ENCODE data around the gene DPP6. TPM values are rescaled to one million over a fixed set of nuclear protein-coding genes. Genes with fewer than 3 reads are reported as not detected.

The DPP6 gene
- polyA plus RNA-seq, 2 of the 4 experiments (the other 2 are of a cell fraction): not detected

- FAIRE-seq: no peak
- no peak for ATAC-seq
- Histone ChIP-seq H3K4me3 (no peak overlapping the region), H3K9me3 (peaks cover 14% of the 10 kb centered on the region; the same call in 2 of the 3 replicates), H3K27ac (no peak overlapping the region), H3K4me2 (no peak overlapping the region), H3K4me1 (no peaks in the 10 kb centered on the region)
- DNase-seq (ENCODE audit: low read depth in 1 of 2, low spot score in 1 of 2): no peak
- TF ChIP-seq ELK1 (IDR thresholded peaks at IDR 0.05; ENCODE audit: low read depth, low read length) (no peak), ZSCAN20 (CRISPR knock-in tag; IDR thresholded peaks at IDR 0.05) (no peak), BHLHE40 (IDR thresholded peaks at IDR 0.05; ENCODE audit: low read depth, low read length) (no peak), GATA3 (IDR thresholded peaks at IDR 0.05; ENCODE audit: borderline replicate concordance) (no peak), MAX (IDR thresholded peaks at IDR 0.05) (no peak)
- 19% methylated on average over 8 of the region's 9 CpGs for WGBS (ENCODE audit: missing lambda C conversion rate)
- ChIA-PET CTCF (no interaction called here), POLR2A (no interaction called here)
These were observed 834.4 kb downstream of the DPP6 start for GRCh38 chr7:154886591-154886990.

DNA sequence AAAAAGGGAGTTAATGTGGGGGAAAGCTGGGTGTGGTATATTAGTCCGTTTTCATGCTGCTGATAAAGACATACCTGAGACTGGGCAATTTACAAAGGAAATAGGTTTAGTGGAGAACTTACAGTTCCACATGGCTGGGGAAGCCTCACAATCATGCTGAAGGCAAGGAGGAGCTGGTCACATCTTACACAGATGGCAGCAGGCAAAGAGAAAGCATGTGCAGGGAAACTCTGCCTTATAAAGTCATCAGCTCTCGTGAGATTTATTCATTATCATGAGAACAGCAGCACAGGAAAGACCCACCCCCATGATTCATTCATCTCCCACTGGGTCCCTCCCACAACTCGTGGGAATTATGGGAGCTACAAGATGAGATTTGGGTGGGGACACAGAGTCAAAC, 836.5 kb downstream of the DPP6 start:
- DNase-seq (ENCODE audit: low read depth in 1 of 2, low spot score in 1 of 2) (no peak), FAIRE-seq (no peak), ATAC-seq (no peak)
- WGBS (ENCODE audit: missing lambda C conversion rate): 6% methylated on average over 3 of the region's 3 CpGs
- POLR2A ChIA-PET: no interaction called here
- H3K4me3 ChIP-seq: no peak overlapping the region
- no peak overlapping the region for H3K27ac ChIP-seq
- H3K4me1 ChIP-seq: no peaks in the 10 kb centered on the region
- CTCF ChIA-PET: interaction anchor here (1.3 kb wide), 1 partner anchor 25 kb away, joined by 4 read pairs; no protein-coding TSS in a partner anchor
- TF ChIP-seq NPAS2 (CRISPR knock-in tag; IDR thresholded peaks at IDR 0.05; ENCODE audit: borderline replicate concordance): no peak
- no peak for TF ChIP-seq CHD4 (IDR thresholded peaks at IDR 0.05; ENCODE audit: borderline replicate concordance)
- no peak for TF ChIP-seq EHF (CRISPR knock-in tag; IDR thresholded peaks at IDR 0.05)
- TF ChIP-seq SMC3 (IDR thresholded peaks at IDR 0.05): no peak
- no peak for TF ChIP-seq ESRRA (IDR thresholded peaks at IDR 0.05; ENCODE audit: borderline replicate concordance, low read length)
- no peak overlapping the region for H3K4me2 ChIP-seq
- H3K9me3 ChIP-seq: peaks cover 9% of the 10 kb centered on the region; the same call in 1 of the 3 replicates

DNA sequence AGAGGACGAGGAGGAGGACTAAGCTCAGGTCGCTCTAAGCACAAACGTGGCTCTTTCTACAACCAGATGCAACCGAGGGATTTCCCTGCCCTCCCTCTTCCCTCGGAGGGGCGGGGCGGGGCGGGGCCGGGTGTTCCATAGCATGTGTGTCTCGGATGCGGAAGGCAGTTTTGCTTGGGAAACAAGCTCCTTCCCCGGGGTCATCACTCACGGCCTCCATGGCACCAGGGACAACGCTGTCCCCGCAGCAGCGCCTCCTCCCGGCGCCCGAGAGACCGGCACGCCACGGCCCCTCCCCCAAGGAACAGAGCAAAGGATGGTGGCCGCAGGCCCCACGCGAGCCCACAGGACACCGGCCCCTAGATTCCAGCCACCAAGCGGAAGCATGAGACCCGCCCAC, 840.3 kb downstream of the DPP6 start:
- ATAC-seq (no peak; a peak in 1 of 6 replicates), DNase-seq (ENCODE audit: low read depth in 1 of 2, low spot score in 1 of 2) (no peak), FAIRE-seq (no peak)
- ChIA-PET POLR2A (no interaction called here), CTCF (interaction anchor here (1.6 to 1.9 kb wide), 2 partner anchors 21 to 35 kb away, joined by 4 to 9 read pairs; no protein-coding TSS in a partner anchor)
- H3K9me3 ChIP-seq: 0 out of 3 replicates have a peak, but pooled peaks cover 4% of the 10 kb centered on the region
- no peak overlapping the region for H3K27ac ChIP-seq
- no peaks in the 10 kb centered on the region for H3K4me1 ChIP-seq
- H3K4me3 ChIP-seq: no peak overlapping the region
- no peak for TF ChIP-seq HEYL (CRISPR knock-in tag; IDR thresholded peaks at IDR 0.05)
- TF ChIP-seq NR3C1 (IDR thresholded peaks at IDR 0.05): no peak
- no peak for TF ChIP-seq NFE2L2 (conservative IDR thresholded peaks at IDR 0.05; ENCODE audit: low read length)
- TF ChIP-seq RFX5 (IDR thresholded peaks at IDR 0.05): no peak
- 51% methylated on average over 27 of the region's 28 CpGs for WGBS (ENCODE audit: missing lambda C conversion rate)
- H3K4me2 ChIP-seq: no peak overlapping the region

- ChIA-PET CTCF (interaction anchor here (0.5 to 1.4 kb wide), 4 partner anchors 17 to 113 kb away, joined by 3 to 6 read pairs (median 4); no protein-coding TSS in a partner anchor), POLR2A (no interaction called here)
- Histone ChIP-seq H3K4me3 (no peak overlapping the region), H3K9me3 (no peaks in the 10 kb centered on the region), H3K27ac (no peak overlapping the region), H3K4me2 (no peak overlapping the region), H3K4me1 (no peaks in the 10 kb centered on the region)
- TF ChIP-seq HMGXB4 (CRISPR knock-in tag; IDR thresholded peaks at IDR 0.05; ENCODE audit: borderline replicate concordance) (no peak), ZFP36 (IDR thresholded peaks at IDR 0.05; ENCODE audit: borderline replicate concordance, partially characterized antibody) (no peak), ZSCAN20 (CRISPR knock-in tag; IDR thresholded peaks at IDR 0.05) (no peak), FOSL2 (IDR thresholded peaks at IDR 0.05) (no peak), FOSL2 (CRISPR knock-in tag; IDR thresholded peaks at IDR 0.05) (no peak), NFE2L2 (conservative IDR thresholded peaks at IDR 0.05; ENCODE audit: low read length) (no peak), RAD21 (conservative IDR thresholded peaks at IDR 0.05 in 1 of 2, IDR thresholded peaks at IDR 0.05 in 1 of 2) (no peak), RNF2 (IDR thresholded peaks at IDR 0.05; ENCODE audit: borderline replicate concordance, low read depth) (no peak), PBX3 (IDR thresholded peaks at IDR 0.05) (no peak), CHD4 (IDR thresholded peaks at IDR 0.05; ENCODE audit: borderline replicate concordance) (no peak), EHMT2 (IDR thresholded peaks at IDR 0.05; ENCODE audit: low read depth) (no peak), MYC (IDR thresholded peaks at IDR 0.05; ENCODE audit: borderline replicate concordance, low read length) (no peak), JUN (IDR thresholded peaks at IDR 0.05) (no peak)
- WGBS (ENCODE audit: missing lambda C conversion rate): 71% methylated on average over 11 of the region's 11 CpGs
- DNase-seq (ENCODE audit: low read depth in 1 of 2, low spot score in 1 of 2) (no peak), ATAC-seq (no peak), FAIRE-seq (no peak)
These were observed 843.9 kb downstream of the DPP6 start for GRCh38 chr7:154896076-154896475.
